ENCODE data around the gene PTPRE. TPM values are rescaled to one million over a fixed set of nuclear protein-coding genes. Genes with fewer than 3 reads are reported as not detected.

Gene PTPRE
- total RNA-seq, 1 experiment from 2014 or later, result 12.3 TPM

DNA sequence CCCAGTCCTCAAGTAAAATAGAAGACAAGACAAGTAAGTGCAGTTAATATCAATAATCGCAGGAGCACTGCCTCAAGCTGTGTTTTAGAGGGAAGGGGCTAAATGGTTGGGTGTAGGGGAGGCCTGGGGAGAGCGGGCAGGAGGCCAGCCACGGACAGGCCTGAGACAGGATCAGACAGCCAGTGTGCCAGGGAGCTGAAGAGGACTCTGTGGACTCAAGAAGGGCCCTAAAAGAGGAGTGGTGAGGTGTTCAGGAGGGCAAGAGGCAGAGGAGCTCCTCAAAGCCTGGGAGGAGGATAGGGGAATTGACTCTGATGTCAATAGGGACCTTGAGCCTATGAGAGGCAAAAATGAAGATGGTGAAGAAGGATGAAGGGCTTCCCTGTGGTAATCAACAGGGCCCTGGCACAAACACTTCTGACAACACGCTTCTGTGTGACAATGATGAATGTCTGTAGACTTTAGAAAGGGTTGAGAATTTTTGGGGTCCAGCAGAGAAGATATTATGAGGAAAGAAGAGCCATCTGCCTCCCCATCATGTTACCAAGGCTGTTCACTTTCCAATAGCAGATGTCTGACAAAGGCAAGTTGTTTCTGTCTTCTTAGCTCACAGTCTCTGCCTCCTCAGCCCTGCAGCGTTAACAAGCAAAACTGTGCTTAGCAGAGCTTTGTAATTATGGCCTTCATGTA, 2.4 kb upstream of the PTPRE start:
- no peak overlapping the region for H2AFZ ChIP-seq (ENCODE audit: low read depth, low read length, poor library complexity, severe bottlenecking)
- H3K4me3 ChIP-seq (replicated peaks in 1 of 2; ENCODE audit: low read depth in 1 of 2, low read length in 2 of 2), result no peak overlapping the region
- peaks cover 25 to 31% of the 10 kb centered on the region in 2 experiments for H3K4me1 ChIP-seq (ENCODE audit: control insufficient read depth in 1 of 2, insufficient read depth in 2 of 2, low read length in 2 of 2)
- no peak overlapping the region for H3K9ac ChIP-seq (ENCODE audit: low read length)
- H3K9me2 ChIP-seq (ENCODE audit: insufficient read depth), result no peaks in the 10 kb centered on the region
- H3K79me2 ChIP-seq (ENCODE audit: insufficient read depth, low read length), result no peaks in the 10 kb centered on the region
- no peaks in the 10 kb centered on the region for H4K20me1 ChIP-seq (ENCODE audit: insufficient read depth)
- H3K9me3 ChIP-seq (ENCODE audit: control insufficient read depth in 1 of 2, insufficient read depth in 1 of 2, low read depth in 1 of 2, low read length in 2 of 2), result no peaks in the 10 kb centered on the region
- RAD21 ChIA-PET (ENCODE audit: low non-redundant PET in 1 of 2, low total read pairs in 2 of 2, uncharacterized antibody in 2 of 2, unreplicated experiment in 2 of 2), result no interaction called here
- BruUV-seq (replicated peaks), result no TSS peak
- CTCF ChIA-PET, result interaction anchor here (2.1 to 3.1 kb wide), 3 partner anchors 107 to 165 kb away, joined by 11 to 69 read pairs (median 13); no protein-coding TSS in a partner anchor
- H3K4me2 ChIP-seq (ENCODE audit: low read length), result no peak overlapping the region
- H3K27ac ChIP-seq (ENCODE audit: low read depth, low read length), result no peak overlapping the region
- POLR2A ChIA-PET, result no interaction called here
- TF ChIP-seq POLR2A (IDR thresholded peaks at IDR 0.05; ENCODE audit: borderline replicate concordance, extremely low read depth, insufficient read depth, insufficient read length) (no peak), SRF (IDR thresholded peaks at IDR 0.05; ENCODE audit: low read depth) (no peak), RAD21 (IDR thresholded peaks at IDR 0.05; ENCODE audit: low read depth) (no peak), FOSL1 (IDR thresholded peaks at IDR 0.05; ENCODE audit: low read depth) (no peak), SIN3A (IDR thresholded peaks at IDR 0.05; ENCODE audit: low read depth) (no peak), MAX (IDR thresholded peaks at IDR 0.05) (no peak), ZFX (IDR thresholded peaks at IDR 0.05) (no peak), ELF1 (IDR thresholded peaks at IDR 0.05; ENCODE audit: borderline replicate concordance, low read depth) (no peak)
- ATAC-seq, result no peak
- intact Hi-C loops (cut with micrococcal nuclease), result loop anchor here (5.0 kb wide), 1 partner anchor 248 kb away; no protein-coding TSS in a partner anchor
- no peaks in the 10 kb centered on the region for H3K36me3 ChIP-seq (ENCODE audit: control insufficient read depth in 1 of 2, insufficient read depth in 2 of 2, low read length in 2 of 2)
- no peaks in the 10 kb centered on the region for H3K27me3 ChIP-seq (ENCODE audit: insufficient read depth, low read length)
- no peak for DNase-seq (ENCODE audit: low read depth, low spot score)

- H3K27me3 ChIP-seq (ENCODE audit: insufficient read depth, low read length), result no peaks in the 10 kb centered on the region
- TF ChIP-seq POLR2AphosphoS5 (IDR thresholded peaks at IDR 0.05; ENCODE audit: low read depth, low read length) (no peak), MAX (IDR thresholded peaks at IDR 0.05) (no peak), CTCF (IDR thresholded peaks at IDR 0.05 in 2 of 3, conservative IDR thresholded peaks at IDR 0.05 in 1 of 3; ENCODE audit: borderline replicate concordance in 1 of 3, insufficient read depth in 1 of 3, low read depth in 2 of 3, low read length in 2 of 3) (no peak), SP1 (IDR thresholded peaks at IDR 0.05; ENCODE audit: low read depth) (no peak), TCF7L2 (IDR thresholded peaks at IDR 0.05; ENCODE audit: borderline replicate concordance, extremely low read depth, insufficient read depth, insufficient read length) (no peak)
These were observed 1.7 kb upstream of the PTPRE start for GRCh38 chr10:127905001-127905847.

More at GRCh38 chr10:127905001-127905847, 1.7 kb upstream of the PTPRE start:
- ChIA-PET CTCF (interaction anchor here (1.9 to 3.1 kb wide), 4 partner anchors 15 to 164 kb away, joined by 11 to 69 read pairs (median 14); no protein-coding TSS in a partner anchor), POLR2A (no interaction called here), RAD21 (ENCODE audit: low non-redundant PET in 1 of 2, low total read pairs in 2 of 2, uncharacterized antibody in 2 of 2, unreplicated experiment in 2 of 2) (interaction anchor here (2.0 to 2.5 kb wide), 2 partner anchors 106 kb away, joined by 14 to 20 read pairs; no protein-coding TSS in a partner anchor)
- Histone ChIP-seq H3K4me2 (ENCODE audit: low read length) (no peak overlapping the region), H4K20me1 (ENCODE audit: insufficient read depth) (no peaks in the 10 kb centered on the region), H3K4me3 (replicated peaks in 1 of 2; ENCODE audit: low read depth in 1 of 2, low read length in 2 of 2) (no peak overlapping the region), H3K9me2 (ENCODE audit: insufficient read depth) (no peaks in the 10 kb centered on the region), H2AFZ (ENCODE audit: low read depth, low read length, poor library complexity, severe bottlenecking) (no peak overlapping the region), H3K4me1 (ENCODE audit: control insufficient read depth in 1 of 2, insufficient read depth in 2 of 2, low read length in 2 of 2) (peaks cover 25 to 38% of the 10 kb centered on the region in 2 experiments), H3K79me2 (ENCODE audit: insufficient read depth, low read length) (no peaks in the 10 kb centered on the region), H3K36me3 (ENCODE audit: control insufficient read depth in 1 of 2, insufficient read depth in 2 of 2, low read length in 2 of 2) (no peaks in the 10 kb centered on the region), H3K9ac (ENCODE audit: low read length) (no peak overlapping the region), H3K9me3 (ENCODE audit: control insufficient read depth in 1 of 2, insufficient read depth in 1 of 2, low read depth in 1 of 2, low read length in 2 of 2) (no peaks in the 10 kb centered on the region), H3K27ac (ENCODE audit: low read depth, low read length) (no peak overlapping the region)
- BruUV-seq (replicated peaks), result no TSS peak
- no peak for DNase-seq (ENCODE audit: low read depth, low spot score)
- intact Hi-C loops (cut with micrococcal nuclease), result no loop called here
- ATAC-seq, result no peak

All from HCT116 (cell line).